ENCODE measurements around the gene PLIN1. TPM values are rescaled to one million over a fixed set of nuclear protein-coding genes. Genes with fewer than 3 reads are reported as not detected.

PLIN1 gene
- total RNA-seq, 1 experiment from 2014 or later, result not detected

- no peak for DNase-seq (ENCODE audit: low read depth)
- in situ Hi-C loops (cut with HindIII; ENCODE audit: low pct_unique_long_range_greater_than_20kb, low sequenced_read_pairs), result no loop called here
Measured at GRCh38 chr15:89674526-89674925, 4.6 kb downstream of the PLIN1 start.

- in situ Hi-C loops (cut with HindIII; ENCODE audit: low pct_unique_long_range_greater_than_20kb, low sequenced_read_pairs), result no loop called here
- DNase-seq (ENCODE audit: low read depth), result no peak
Measured at GRCh38 chr15:89673165-89673512, 6.0 kb downstream of the PLIN1 start.

GRCh38 chr15:89672221-89673164, 6.7 kb downstream of the PLIN1 start:
- in situ Hi-C loops (cut with HindIII; ENCODE audit: low pct_unique_long_range_greater_than_20kb, low sequenced_read_pairs), result no loop called here
- DNase-seq (ENCODE audit: low read depth), result no peak

- in situ Hi-C loops (cut with HindIII; ENCODE audit: low pct_unique_long_range_greater_than_20kb, low sequenced_read_pairs), result no loop called here
- no peak for DNase-seq (ENCODE audit: low read depth)
Measured at GRCh38 chr15:89671687-89672086, 7.5 kb downstream of the PLIN1 start.

GRCh38 chr15:89670971-89671560, 8.1 kb downstream of the PLIN1 start:
- in situ Hi-C loops (cut with HindIII; ENCODE audit: low pct_unique_long_range_greater_than_20kb, low sequenced_read_pairs), result no loop called here
- DNase-seq (ENCODE audit: low read depth), result no peak

GRCh38 chr15:89669941-89670340, 9.2 kb downstream of the PLIN1 start:
- DNase-seq (ENCODE audit: low read depth), result no peak
- in situ Hi-C loops (cut with HindIII; ENCODE audit: low pct_unique_long_range_greater_than_20kb, low sequenced_read_pairs), result no loop called here

GRCh38 chr15:89669309-89669865, 9.8 kb downstream of the PLIN1 start:
- no peak for DNase-seq (ENCODE audit: low read depth)
- in situ Hi-C loops (cut with HindIII; ENCODE audit: low pct_unique_long_range_greater_than_20kb, low sequenced_read_pairs), result no loop called here

- in situ Hi-C loops (cut with HindIII; ENCODE audit: low pct_unique_long_range_greater_than_20kb, low sequenced_read_pairs), result no loop called here
- DNase-seq (ENCODE audit: low read depth), result no peak
Measured at GRCh38 chr15:89668171-89668570, 11.0 kb downstream of the PLIN1 start.

- in situ Hi-C loops (cut with HindIII; ENCODE audit: low pct_unique_long_range_greater_than_20kb, low sequenced_read_pairs), result no loop called here
- no peak for DNase-seq (ENCODE audit: low read depth)
Measured at GRCh38 chr15:89667706-89667960, 11.5 kb downstream of the PLIN1 start.

GRCh38 chr15:89666858-89667705, 12.1 kb downstream of the PLIN1 start:
- in situ Hi-C loops (cut with HindIII; ENCODE audit: low pct_unique_long_range_greater_than_20kb, low sequenced_read_pairs), result no loop called here
- no peak for DNase-seq (ENCODE audit: low read depth)

GRCh38 chr15:89666184-89666857, 12.8 kb downstream of the PLIN1 start:
- DNase-seq (ENCODE audit: low read depth), result no peak
- in situ Hi-C loops (cut with HindIII; ENCODE audit: low pct_unique_long_range_greater_than_20kb, low sequenced_read_pairs), result no loop called here

GRCh38 chr15:89665449-89666181, 13.6 kb downstream of the PLIN1 start:
- in situ Hi-C loops (cut with HindIII; ENCODE audit: low pct_unique_long_range_greater_than_20kb, low sequenced_read_pairs), result no loop called here
- DNase-seq (ENCODE audit: low read depth), result no peak

GRCh38 chr15:89664441-89665350, 14.5 kb downstream of the PLIN1 start:
- no peak for DNase-seq (ENCODE audit: low read depth)
- in situ Hi-C loops (cut with HindIII; ENCODE audit: low pct_unique_long_range_greater_than_20kb, low sequenced_read_pairs), result no loop called here

GRCh38 chr15:89662893-89663626, 16.1 kb downstream of the PLIN1 start:
- in situ Hi-C loops (cut with HindIII; ENCODE audit: low pct_unique_long_range_greater_than_20kb, low sequenced_read_pairs), result no loop called here
- peak; percentile 8 for DNase-seq (ENCODE audit: low read depth)

- in situ Hi-C loops (cut with HindIII; ENCODE audit: low pct_unique_long_range_greater_than_20kb, low sequenced_read_pairs), result no loop called here
Measured at GRCh38 chr15:89660556-89660955, 18.6 kb downstream of the PLIN1 start.

GRCh38 chr15:89659295-89659694, 19.9 kb downstream of the PLIN1 start:
- no peak for DNase-seq (ENCODE audit: low read depth)
- in situ Hi-C loops (cut with HindIII; ENCODE audit: low pct_unique_long_range_greater_than_20kb, low sequenced_read_pairs), result no loop called here

More at GRCh38 chr15:89660556-89660955, 18.6 kb downstream of the PLIN1 start:
- DNase-seq (ENCODE audit: low read depth), result no peak
